Lower leg skin (tissue), 4 donors: ENCODE measurements around the gene SNRPB2. TPM values are rescaled to one million over a fixed set of nuclear protein-coding genes. Genes with fewer than 3 reads are reported as not detected.

Source experiments
- DNase-seq, 2 donors: peaks; one replicate each; pipeline ENCODE4 v3.0.0-alpha.2; 2019; ENCODE audit warnings: low spot score in 2 of 2
- H3K4me3 ChIP-seq: fragments of 200-600 bp; sonication (generic); 2 replicates; pipeline ENCODE4 v1.5.1; 2017; ENCODE audit warnings: mild to moderate bottlenecking, low read depth; ENCODE audit not compliant: poor library complexity, severe bottlenecking
- CTCF ChIP-seq, 3 donors: fragments of 450-650 bp; IDR thresholded peaks; one replicate each; pipeline ENCODE4 v1.5.1; 2016; ENCODE audit warnings: antibody characterized with exemption in 3 of 3, mild to moderate bottlenecking in 3 of 3, moderate library complexity in 2 of 3
- POLR2A ChIP-seq, 2 donors: fragments of 450-650 bp; IDR thresholded peaks; one replicate each; pipeline ENCODE4 v1.6.1; 2016 to 2017; ENCODE audit warnings: antibody characterized with exemption in 2 of 2, mild to moderate bottlenecking in 1 of 2, moderate library complexity in 1 of 2
- WGBS, 2 donors: methylation state at CpG; one replicate each; pipeline ENCODE4 v1.1.5; 2018; 5-methylcytosine and 5-hydroxymethylcytosine counted together
- intact Hi-C: fragments of 100-400 bp; cut with DNase I; formaldehyde crosslinking; loops from one replicate; pipeline ENCODE4 v1.15.0; 2023; ENCODE audit warnings: low total_unique reads
- total RNA-seq, 4 donors: library from RNA; depleted of rRNA; stranded (reverse); fragments of >200 nt; gene quantifications; one replicate each; pipeline ENCODE4 v1.1.0, GENCODE V29; 2016

Gene SNRPB2
- total RNA-seq, 4 donors from 2014 or later: 15.8 to 32.2 (median 19.7) TPM

- intact Hi-C loops: no loop called here
- DNase-seq: no peak
- no peak for TF ChIP-seq POLR2A (IDR thresholded peaks at IDR 0.05)
- H3K4me3 ChIP-seq: no peak within 1 kb of the TSS
- 73 to 74% methylated on average over 5 of the region's 5 CpGs for WGBS, 2 donors
Measured at GRCh38 chr20:16748308-16748900, 18.6 kb downstream of the SNRPB2 start, which contains the start of gene OTOR. Gene OTOR (plus strand): TSS chr20:16748358. CDS start chr20:16748402, 44 bp downstream.

- no peak overlapping the region for H3K4me3 ChIP-seq
- TF ChIP-seq POLR2A (IDR thresholded peaks at IDR 0.05) (no peak), CTCF (IDR thresholded peaks at IDR 0.05) (no peak)
- DNase-seq: no peak
- intact Hi-C loops: no loop called here
- WGBS, 2 donors: 55 to 62% methylated on average over 11 of the region's 11 CpGs
Measured at GRCh38 chr20:16749573-16749972, 19.7 kb downstream of the SNRPB2 start.

GRCh38 chr20:16752082-16752481, 22.3 kb downstream of the SNRPB2 start:
- no peak for DNase-seq
- WGBS, 2 donors: 77 to 84% methylated on average over 1 of the region's 1 CpG
- intact Hi-C loops: no loop called here
- TF ChIP-seq CTCF (IDR thresholded peaks at IDR 0.05) (no peak), POLR2A (IDR thresholded peaks at IDR 0.05) (no peak)
- no peak overlapping the region for H3K4me3 ChIP-seq

- intact Hi-C loops: no loop called here
- no peak overlapping the region for H3K4me3 ChIP-seq
- TF ChIP-seq POLR2A (IDR thresholded peaks at IDR 0.05) (no peak), CTCF (IDR thresholded peaks at IDR 0.05) (no peak)
- no peak for DNase-seq
Measured at GRCh38 chr20:16752901-16753300, 23.1 kb downstream of the SNRPB2 start.

- no peak for DNase-seq
- intact Hi-C loops: no loop called here
- no peak overlapping the region for H3K4me3 ChIP-seq
- 41 to 60% methylated on average over 2 of the region's 2 CpGs for WGBS, 2 donors
- TF ChIP-seq POLR2A (IDR thresholded peaks at IDR 0.05) (no peak), CTCF (IDR thresholded peaks at IDR 0.05) (no peak)
Measured at GRCh38 chr20:16758454-16759180, 28.8 kb downstream of the SNRPB2 start.

- intact Hi-C loops: no loop called here
- WGBS, 2 donors: 67 to 77% methylated on average over 1 of the region's 1 CpG
- DNase-seq: no peak
- no peak for TF ChIP-seq POLR2A (IDR thresholded peaks at IDR 0.05)
- TF ChIP-seq CTCF (IDR thresholded peaks at IDR 0.05): no peak
- no peak overlapping the region for H3K4me3 ChIP-seq
Measured at GRCh38 chr20:16759181-16759563, 29.3 kb downstream of the SNRPB2 start.
